H9 (cell line): ENCODE results near the gene ONECUT3. TPM values are rescaled to one million over a fixed set of nuclear protein-coding genes. Genes with fewer than 3 reads are reported as not detected.

Experiments used
- DNase-seq: peaks from one replicate; pipeline ENCODE4 v3.0.0-alpha.2; 2017
- H2AFZ ChIP-seq: one replicate; pipeline ENCODE4 v1.6.1; 2013; ENCODE audit warnings: mild to moderate bottlenecking, low read length, control low read depth, moderate library complexity
- H2AK5ac ChIP-seq: 2 replicates; pipeline ENCODE4 v1.6.1; 2013; ENCODE audit warnings: low read length, control low read depth, mixed read lengths; ENCODE audit not compliant: insufficient read length
- H2BK120ac ChIP-seq: one replicate; pipeline ENCODE4 v1.6.1; 2013; ENCODE audit warnings: low read depth, mild to moderate bottlenecking, low read length, control low read depth, inconsistent platforms; ENCODE audit not compliant: poor library complexity, severe bottlenecking
- H2BK12ac ChIP-seq: 2 replicates; pipeline ENCODE4 v1.6.1; 2013; ENCODE audit warnings: low read length, control low read depth, mixed read lengths, low read depth; ENCODE audit not compliant: insufficient read length
- H2BK15ac ChIP-seq: 2 replicates; pipeline ENCODE4 v1.6.1; 2013; ENCODE audit warnings: low read depth, low read length, control low read depth
- H2BK20ac ChIP-seq: one replicate; pipeline ENCODE4 v1.6.1; 2013; ENCODE audit warnings: low read depth, mild to moderate bottlenecking, low read length, control low read depth, inconsistent platforms; ENCODE audit not compliant: poor library complexity, severe bottlenecking
- H2BK5ac ChIP-seq: 2 replicates; pipeline ENCODE4 v1.6.1; 2013; ENCODE audit warnings: low read length, control low read depth, mixed read lengths; ENCODE audit not compliant: insufficient read length
- H3K14ac ChIP-seq: 2 replicates; pipeline ENCODE4 v1.6.1; 2013; ENCODE audit warnings: low read length, control low read depth; ENCODE audit not compliant: insufficient read depth
- H3K18ac ChIP-seq: 2 replicates; pipeline ENCODE4 v1.6.1; 2013; ENCODE audit warnings: low read depth, mild to moderate bottlenecking, mixed read lengths, low read length, control low read depth; ENCODE audit not compliant: insufficient read length
- H3K23ac ChIP-seq: 2 replicates; pipeline ENCODE4 v1.6.1; 2013; ENCODE audit warnings: low read length, control low read depth, mixed read lengths, low read depth; ENCODE audit not compliant: insufficient read length
- H3K23me2 ChIP-seq: 2 replicates; pipeline ENCODE4 v1.6.1; 2013; ENCODE audit warnings: low read depth, mild to moderate bottlenecking, mixed read lengths, low read length, control low read depth; ENCODE audit not compliant: insufficient read length, poor library complexity, severe bottlenecking
- H3K27ac ChIP-seq: 2 replicates; pipeline ENCODE4 v1.5.1; 2013; ENCODE audit warnings: low read length, control low read depth, mixed read lengths, low read depth; ENCODE audit not compliant: insufficient read length
- H3K27me3 ChIP-seq: 2 replicates; pipeline ENCODE4 v1.6.1; 2013; ENCODE audit warnings: low read length, control low read depth, inconsistent platforms; ENCODE audit not compliant: insufficient read depth
- H3K4ac ChIP-seq: 2 replicates; pipeline ENCODE4 v1.6.1; 2013; ENCODE audit warnings: low read depth, mild to moderate bottlenecking, control low read depth, inconsistent platforms, low read length, moderate library complexity
- H3K4me1 ChIP-seq: 2 replicates; pipeline ENCODE4 v1.6.1; 2013; ENCODE audit warnings: low read length, control low read depth, inconsistent platforms; ENCODE audit not compliant: insufficient read depth
- H3K4me2 ChIP-seq: 2 replicates; pipeline ENCODE4 v1.6.1; 2013; ENCODE audit warnings: low read length, control low read depth, mixed read lengths; ENCODE audit not compliant: insufficient read length, insufficient read depth
- H3K56ac ChIP-seq: 2 replicates; pipeline ENCODE4 v1.6.1; 2013; ENCODE audit warnings: low read depth, mild to moderate bottlenecking, mixed read lengths, low read length, control low read depth; ENCODE audit not compliant: insufficient read length
- H3K79me1 ChIP-seq: 2 replicates; pipeline ENCODE4 v1.6.1; 2013; ENCODE audit warnings: low read depth, mild to moderate bottlenecking, moderate library complexity, low read length, control low read depth, inconsistent platforms; ENCODE audit not compliant: insufficient read depth, poor library complexity, severe bottlenecking
- H3K79me2 ChIP-seq: 2 replicates; pipeline ENCODE4 v1.6.1; 2013; ENCODE audit warnings: low read length, control low read depth, inconsistent platforms; ENCODE audit not compliant: insufficient read depth
- H3K9ac ChIP-seq: 2 replicates; pipeline ENCODE4 v1.6.1; 2013; ENCODE audit warnings: low read length, control low read depth, mixed read lengths; ENCODE audit not compliant: insufficient read length; ENCODE audit errors: extremely low read depth
- H3K9me3 ChIP-seq: one replicate; pipeline ENCODE4 v1.6.1; 2013; ENCODE audit warnings: low read depth, low read length, inconsistent platforms; ENCODE audit not compliant: control insufficient read depth
- H3T11ph ChIP-seq: one replicate; pipeline ENCODE4 v1.6.1; 2013; ENCODE audit warnings: mild to moderate bottlenecking, low read length, control low read depth, inconsistent platforms
- H4K20me1 ChIP-seq: one replicate; pipeline ENCODE4 v1.6.1; 2013; ENCODE audit not compliant: control insufficient read depth, insufficient read length, insufficient read depth
- H4K5ac ChIP-seq: 2 replicates; pipeline ENCODE4 v1.6.1; 2013; ENCODE audit warnings: low read depth, mild to moderate bottlenecking, mixed read lengths, low read length, control low read depth; ENCODE audit not compliant: insufficient read length
- H4K8ac ChIP-seq: replicated peaks from 2 replicates; pipeline ENCODE4 v1.6.1; 2013; ENCODE audit warnings: low read length, control low read depth, mixed read lengths, low read depth; ENCODE audit not compliant: insufficient read length
- H4K91ac ChIP-seq: 2 replicates; pipeline ENCODE4 v1.6.1; 2013; ENCODE audit warnings: low read depth, mild to moderate bottlenecking, moderate library complexity, mixed read lengths, low read length, control low read depth; ENCODE audit not compliant: insufficient read length
- H3K27ac Mint-ChIP-seq, 3 experiments: 2 replicates in 2 of 3; 3 replicates in 1 of 3; pipeline ENCODE4 v1.8.0; 2020 to 2021; ENCODE audit warnings: mixed read lengths in 3 of 3, mild to moderate bottlenecking in 1 of 3, moderate library complexity in 1 of 3
- H3K27me3 Mint-ChIP-seq: 2 replicates; pipeline ENCODE4 v1.8.0; 2021; ENCODE audit warnings: low read depth, mild to moderate bottlenecking, moderate library complexity, mixed read lengths
- H3K36me3 Mint-ChIP-seq, 3 experiments: 2 replicates in 2 of 3; 3 replicates in 1 of 3; pipeline ENCODE4 v1.8.0; 2020 to 2021; ENCODE audit warnings: low read depth in 3 of 3, mixed read lengths in 3 of 3; ENCODE audit not compliant: insufficient read depth in 1 of 3
- H3K4me1 Mint-ChIP-seq, 2 experiments: 2 replicates each; pipeline ENCODE4 v1.8.0; 2020; ENCODE audit warnings: mixed read lengths in 2 of 2
- H3K4me3 Mint-ChIP-seq, 2 experiments: 2 replicates in 1 of 2; 3 replicates in 1 of 2; pipeline ENCODE4 v1.8.0; 2020 to 2021; ENCODE audit warnings: mild to moderate bottlenecking in 2 of 2, mixed read lengths in 2 of 2, moderate library complexity in 1 of 2
- H3K9me3 Mint-ChIP-seq, 2 experiments: 2 replicates in 1 of 2; 3 replicates in 1 of 2; pipeline ENCODE4 v1.8.0; 2020; ENCODE audit warnings: mild to moderate bottlenecking in 2 of 2, mixed read lengths in 2 of 2, moderate library complexity in 1 of 2
- CTCF ChIP-seq: fragments of 200-600 bp; sonication (generic); conservative IDR thresholded peaks from 3 replicates; pipeline ENCODE4 v1.8.0; 2021; ENCODE audit warnings: antibody characterized with exemption, mild to moderate bottlenecking
- WGBS: extraction: QIAGEN DNeasy Blood & Tissue Kit; methylation state at CpG from one replicate; pipeline ENCODE4 v1.1.7; 2013; ENCODE audit warnings: missing lambda C conversion rate, low lambda C conversion rate, mixed read lengths; ENCODE audit not compliant: insufficient read length; ENCODE audit errors: extremely low coverage; 5-methylcytosine and 5-hydroxymethylcytosine counted together
- total RNA-seq: library from RNA; stranded (reverse); gene quantifications from 2 replicates; pipeline ENCODE4 v1.2.1, GENCODE V29; 2021

ONECUT3 gene
- total RNA-seq, 1 experiment from 2014 or later = 0.04 TPM

GRCh38 chr19:1809678-1810077 lies 56.4 kb downstream of the ONECUT3 start:
- no peak for DNase-seq
- Histone ChIP-seq H2BK15ac (no peak overlapping the region), H3K79me1 (no peaks in the 10 kb centered on the region), H3K79me2 (no peaks in the 10 kb centered on the region), H3K9me3 (no peaks in the 10 kb centered on the region), H2AK5ac (no peak overlapping the region), H3K4me1 (no peaks in the 10 kb centered on the region), H2BK12ac (no peak overlapping the region), H2AFZ (no peak overlapping the region), H3K4ac (no peak overlapping the region), H3K27ac (no peak overlapping the region), H2BK120ac (no peak overlapping the region), H2BK5ac (no peak overlapping the region), H3K56ac (no peak overlapping the region), H4K20me1 (peaks cover 2% of the 10 kb centered on the region), H4K91ac (no peak overlapping the region), H3K4me2 (no peak overlapping the region), H3K23ac (no peak overlapping the region), H3K23me2 (peaks cover 3% of the 10 kb centered on the region), H3K18ac (no peak overlapping the region), H3K27me3 (no peaks in the 10 kb centered on the region), H3K14ac (no peak overlapping the region), H4K8ac (no peak overlapping the region), H4K5ac (no peak overlapping the region), H3K9ac (no peak overlapping the region), H2BK20ac (no peak overlapping the region), H3T11ph (no peak overlapping the region)
- Mint-ChIP-seq H3K36me3 (no peaks in the 10 kb centered on the region; a peak in 1 of 7 replicates), H3K9me3 (no peaks in the 10 kb centered on the region), H3K4me1 (peaks cover 6 to 8% of the 10 kb centered on the region in 2 experiments), H3K4me3 (no peak overlapping the region), H3K27me3 (peaks cover 9% of the 10 kb centered on the region), H3K27ac (no peak overlapping the region)
- TF ChIP-seq CTCF = no peak; the same call in 2 of the 3 replicates
- WGBS = no CpG with 5 or more reads among the region's 18 CpGs
